ENCODE measurements around the gene HERC4.
A peak's percentile ranks its signal among the peaks of the same experiment; 100 is the strongest.

Gene HERC4

DNA sequence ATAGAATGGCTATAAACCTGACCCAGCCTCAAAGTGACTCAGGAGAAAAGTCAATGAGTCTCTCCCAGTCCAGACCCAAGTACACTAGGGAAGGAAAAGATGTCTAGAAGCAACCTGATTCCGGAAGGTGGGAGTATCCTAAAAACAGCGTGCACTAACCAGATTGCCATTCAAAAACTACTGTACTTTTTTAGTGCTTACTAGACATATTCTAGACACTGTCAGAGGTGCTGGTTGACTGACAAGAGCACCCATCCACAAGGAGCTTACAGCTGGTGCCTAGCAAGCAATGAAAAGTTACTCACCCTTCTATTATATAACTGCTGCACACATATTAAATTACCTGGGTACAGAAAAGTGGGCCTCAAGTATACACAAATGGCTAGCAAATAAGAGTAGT lies 109.6 kb downstream of the HERC4 start:
- DNase-seq (ENCODE audit: low spot score) = no peak

DNA sequence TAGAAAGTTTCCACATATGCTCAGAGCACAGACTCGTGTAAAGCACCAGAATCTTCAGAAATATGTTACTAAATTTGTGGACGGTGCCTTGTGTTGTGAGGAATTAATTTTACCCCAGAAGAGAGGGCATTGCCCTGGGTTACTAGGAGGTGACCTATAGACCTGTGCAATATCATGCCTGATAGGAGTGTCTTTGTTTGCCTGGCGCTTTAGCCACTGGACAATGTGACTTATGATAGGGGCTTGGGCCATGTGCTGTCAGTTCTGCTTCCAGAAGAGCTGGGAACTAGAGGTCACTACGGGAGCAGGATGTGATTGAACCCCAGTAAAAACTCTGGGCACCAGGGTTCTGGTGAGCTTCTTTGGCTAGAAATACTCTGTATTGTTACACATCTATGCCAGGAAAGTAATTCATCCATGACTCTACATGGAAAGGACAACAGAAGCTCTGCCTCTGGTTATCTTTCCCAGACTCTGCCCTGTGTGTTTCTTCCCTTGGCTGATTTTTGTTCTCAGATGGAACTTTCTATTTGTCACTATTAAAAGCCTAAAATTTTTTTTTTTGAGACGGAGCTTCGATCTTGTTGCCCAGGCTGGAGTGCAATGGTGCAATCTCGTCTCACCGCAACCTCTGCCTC lies 115.1 kb downstream of the HERC4 start:
- no peak for DNase-seq (ENCODE audit: low spot score)

DNA sequence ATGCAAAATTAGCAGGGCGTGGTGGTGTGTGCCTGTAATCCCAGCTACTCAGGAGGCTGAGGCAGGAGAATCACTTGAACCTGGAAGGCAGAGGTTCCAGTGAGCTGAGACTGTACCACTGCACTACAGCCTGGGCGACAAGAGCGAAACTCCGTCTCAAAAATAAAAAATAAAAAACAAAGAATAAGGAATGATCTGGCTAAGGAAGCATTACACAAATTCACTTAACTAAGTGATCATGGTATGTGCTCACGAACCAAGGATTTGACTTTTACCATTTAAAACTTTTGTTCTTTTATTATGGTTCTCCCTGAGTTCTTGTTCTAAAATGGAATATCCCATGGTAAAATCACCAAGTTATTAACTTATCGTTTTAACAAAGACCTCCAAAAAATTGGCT lies 119.5 kb downstream of the HERC4 start:
- DNase-seq (ENCODE audit: low spot score) = no peak

DNA sequence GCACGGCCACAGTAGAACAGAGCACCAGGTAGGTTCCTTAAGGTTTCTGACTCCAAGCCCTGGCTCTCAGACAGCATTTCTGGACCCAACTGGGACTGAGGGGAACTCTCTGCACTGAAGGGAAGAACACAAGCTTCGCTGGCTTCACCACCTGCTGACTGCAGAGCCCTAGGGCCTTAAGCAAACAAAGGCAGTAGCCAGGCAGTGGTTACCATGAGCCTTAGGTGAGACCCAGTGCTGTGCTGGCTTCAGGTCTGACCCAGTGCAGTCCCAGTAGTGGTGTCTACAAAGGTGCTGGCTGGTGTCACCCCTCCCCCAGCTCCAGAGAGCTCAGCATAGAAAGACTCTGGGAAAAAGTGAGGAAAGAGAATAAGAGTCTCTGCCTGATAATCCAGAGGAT lies 131.2 kb downstream of the HERC4 start:
- DNase-seq (ENCODE audit: low spot score) = no peak

DNA sequence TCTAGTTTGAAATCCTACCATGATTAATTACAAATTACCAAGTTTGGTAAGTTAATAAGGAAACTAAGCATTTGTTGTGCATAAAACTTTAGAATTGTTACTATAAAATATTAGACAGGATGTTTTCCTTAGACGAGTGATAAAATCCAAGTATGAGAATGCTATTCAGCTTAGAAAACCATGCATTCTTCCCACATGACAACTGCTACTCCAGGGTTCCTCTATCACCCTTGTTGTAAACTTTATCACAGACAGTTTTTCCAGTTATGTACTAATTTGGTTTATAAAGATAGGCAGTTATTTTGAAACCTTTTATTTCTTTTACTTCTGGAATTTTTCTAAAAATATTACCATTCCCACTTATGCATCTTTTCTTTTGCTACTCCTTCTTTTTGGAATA lies 138.7 kb downstream of the HERC4 start:
- no peak for DNase-seq (ENCODE audit: low spot score)

DNA sequence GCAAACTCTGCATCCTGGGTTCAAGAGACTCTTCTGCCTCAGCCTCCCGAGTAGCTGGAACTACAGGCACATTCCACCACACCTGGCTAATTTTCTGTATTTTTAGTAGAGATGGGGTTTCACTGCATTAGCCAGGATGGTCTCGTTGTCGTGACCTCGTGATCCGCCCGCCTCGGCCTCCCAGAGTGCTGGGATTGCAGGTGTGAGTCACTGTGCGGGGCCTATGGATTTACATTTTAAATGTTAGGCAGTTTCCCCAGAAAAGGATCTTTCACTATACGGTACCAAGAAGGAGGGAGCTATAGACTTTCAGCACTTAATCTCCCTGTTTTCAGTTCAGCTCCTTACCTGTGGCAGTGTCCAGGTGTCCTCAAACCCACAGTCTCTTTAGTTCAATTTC lies 139.9 kb downstream of the HERC4 start:
- DNase-seq (ENCODE audit: low spot score) = no peak

DNA sequence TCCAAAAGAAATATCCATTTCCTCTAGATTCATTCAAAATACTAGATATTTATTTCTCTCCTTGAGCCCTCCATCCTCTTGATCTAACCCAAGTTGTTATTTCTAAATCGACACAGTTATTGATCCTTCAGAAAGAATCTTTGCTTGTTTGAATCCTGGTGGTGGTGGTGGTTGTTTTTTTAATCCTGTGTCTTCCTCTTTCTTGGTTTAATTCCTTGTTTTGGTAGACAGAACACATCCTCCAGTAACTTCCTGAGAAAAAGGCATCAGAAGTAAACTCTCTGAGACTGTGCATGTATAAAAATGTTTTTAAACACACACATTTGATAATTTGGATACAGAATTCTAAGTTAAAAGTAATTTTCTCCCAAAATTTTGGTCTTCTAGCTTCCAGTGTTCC lies 140.7 kb downstream of the HERC4 start:
- no peak for DNase-seq (ENCODE audit: low spot score)

DNA sequence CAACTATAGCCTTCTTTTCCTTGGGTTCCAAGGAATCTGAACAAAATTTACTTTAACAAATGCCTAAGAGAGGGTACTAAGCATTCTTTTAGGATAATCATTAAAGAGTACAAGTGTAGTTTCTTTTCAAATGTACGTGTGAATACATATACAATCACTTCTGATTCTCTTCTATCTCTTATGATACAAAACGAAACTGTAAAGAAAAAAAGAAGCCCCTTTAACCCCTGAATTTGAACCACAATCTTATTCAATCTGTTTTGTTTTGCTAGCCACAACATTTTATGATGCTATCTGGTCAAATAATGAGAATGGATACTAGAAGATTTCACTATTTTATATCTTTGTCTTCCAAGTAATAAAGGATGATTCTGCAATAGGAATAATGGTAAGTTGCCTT lies 141.9 kb downstream of the HERC4 start:
- DNase-seq (ENCODE audit: low spot score) = no peak

DNA sequence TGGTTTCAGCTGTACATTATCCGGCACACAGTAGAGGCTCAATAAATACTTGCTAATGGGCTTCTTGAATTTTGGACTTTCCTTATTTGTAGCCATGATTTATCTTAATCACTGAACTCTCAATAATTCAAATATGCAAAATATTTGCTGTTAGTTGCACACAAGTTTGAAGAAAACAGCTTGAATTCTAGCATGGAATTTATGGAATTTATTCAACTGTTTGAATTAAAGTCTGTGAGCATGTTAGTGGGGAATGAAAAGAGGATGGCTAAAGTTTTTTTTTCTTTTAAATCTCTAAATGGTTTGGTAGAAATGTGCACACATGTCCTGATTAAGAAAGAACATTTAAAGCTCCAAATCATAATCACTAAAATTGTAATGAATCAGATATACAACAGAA lies 148.1 kb downstream of the HERC4 start:
- no peak for DNase-seq (ENCODE audit: low spot score)

DNA sequence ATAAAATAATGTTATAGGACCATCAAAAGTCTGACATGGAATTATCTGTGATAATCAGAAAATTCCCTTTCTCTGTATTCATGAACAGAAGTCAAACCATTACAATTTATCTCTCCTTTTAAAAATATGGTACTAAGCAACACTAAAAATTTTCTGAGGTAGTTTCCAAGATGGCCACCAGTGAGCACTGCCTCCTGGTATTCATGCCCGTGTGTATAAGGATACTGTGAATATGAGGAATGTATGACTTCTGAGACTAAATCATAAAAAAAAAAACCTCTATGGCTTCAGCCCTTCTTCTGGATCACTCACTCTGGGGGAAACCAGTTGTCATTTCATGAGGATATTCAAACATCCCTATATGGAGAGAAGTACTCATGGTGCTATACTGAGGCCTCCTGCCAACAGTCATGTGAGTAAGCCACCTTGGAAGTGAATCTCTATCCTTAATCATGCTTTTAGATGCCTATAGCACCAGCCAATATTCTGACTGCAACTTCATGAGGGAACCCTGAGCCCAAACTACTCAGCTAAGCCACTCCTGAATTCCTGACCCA lies 149.6 kb downstream of the HERC4 start:
- DNase-seq (ENCODE audit: low spot score) = peak; percentile 57

DNA sequence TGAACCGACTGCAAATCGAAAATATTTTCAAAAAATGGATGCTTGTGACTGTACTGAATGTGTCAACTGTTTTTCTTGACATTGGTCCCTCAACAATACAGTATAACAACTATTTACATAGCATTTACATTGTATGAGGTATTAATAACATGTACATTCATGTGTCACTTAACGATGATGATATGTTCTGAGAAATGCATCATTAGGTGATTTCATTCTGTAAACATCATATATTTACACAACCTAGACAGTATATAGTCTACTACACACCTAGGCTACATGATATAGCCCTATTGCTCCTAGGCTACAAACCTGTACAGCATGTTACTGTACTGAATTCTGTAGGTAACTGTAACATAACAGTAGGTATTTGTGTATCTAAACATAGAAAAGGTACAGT lies 150.9 kb downstream of the HERC4 start:
- no peak for DNase-seq (ENCODE audit: low spot score)

DNA sequence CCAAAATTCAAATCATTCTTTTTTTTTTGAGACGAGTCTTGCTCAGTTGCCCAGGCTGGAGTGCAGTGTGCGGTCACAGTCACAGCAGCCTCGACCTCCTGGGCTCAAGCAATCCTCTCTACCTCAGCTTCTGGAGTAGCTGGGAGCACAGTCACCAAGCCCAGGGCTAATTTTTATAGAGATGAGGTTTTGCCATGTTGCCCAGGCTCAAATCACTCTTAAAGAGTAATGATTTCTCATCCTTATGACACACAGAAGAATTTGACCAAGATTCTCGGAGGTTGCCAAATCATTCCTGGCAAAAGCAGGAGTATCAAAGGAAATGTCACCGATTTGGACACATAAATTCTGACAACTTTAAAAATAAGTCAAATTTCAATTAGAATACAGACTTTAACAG lies 151.5 kb downstream of the HERC4 start:
- DNase-seq (ENCODE audit: low spot score) = peak; percentile 16

DNA sequence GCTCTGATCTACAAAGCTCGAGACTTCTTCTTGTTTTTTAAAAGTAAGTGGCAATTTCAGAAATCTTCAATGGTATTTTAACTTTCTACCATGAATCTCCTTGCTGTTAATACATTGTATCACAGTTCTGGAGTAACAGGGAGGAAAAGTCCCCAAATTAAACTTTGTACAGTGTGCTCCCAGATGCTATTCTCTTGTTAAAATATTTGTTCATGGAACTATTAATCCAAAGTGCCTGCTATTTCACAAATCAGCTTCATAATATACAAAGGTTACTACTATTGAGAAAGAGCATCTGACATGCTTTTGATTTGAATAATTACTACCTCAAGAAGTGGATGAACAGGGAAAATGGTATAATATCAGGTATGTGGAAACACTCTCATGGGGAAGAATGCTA lies 154.0 kb downstream of the HERC4 start:
- no peak for DNase-seq (ENCODE audit: low spot score)

DNA sequence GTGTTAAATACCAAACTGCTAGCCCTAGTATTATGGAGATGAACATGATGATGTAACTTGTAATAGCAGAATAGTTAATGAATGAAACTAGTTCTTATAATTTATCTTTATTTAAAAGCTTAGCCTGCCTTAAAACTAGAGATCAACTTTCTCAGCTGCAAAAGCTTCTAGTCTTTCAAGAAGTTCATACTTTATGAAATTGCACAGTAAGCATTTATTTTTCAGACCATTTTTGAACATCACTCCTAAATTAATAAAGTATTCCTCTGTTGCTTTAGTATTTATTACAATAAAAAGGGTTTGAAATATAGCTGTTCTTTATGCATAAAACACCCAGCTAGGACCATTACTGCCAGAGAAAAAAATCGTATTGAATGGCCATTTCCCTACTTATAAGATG lies 157.4 kb downstream of the HERC4 start:
- no peak for DNase-seq (ENCODE audit: low spot score)

DNA sequence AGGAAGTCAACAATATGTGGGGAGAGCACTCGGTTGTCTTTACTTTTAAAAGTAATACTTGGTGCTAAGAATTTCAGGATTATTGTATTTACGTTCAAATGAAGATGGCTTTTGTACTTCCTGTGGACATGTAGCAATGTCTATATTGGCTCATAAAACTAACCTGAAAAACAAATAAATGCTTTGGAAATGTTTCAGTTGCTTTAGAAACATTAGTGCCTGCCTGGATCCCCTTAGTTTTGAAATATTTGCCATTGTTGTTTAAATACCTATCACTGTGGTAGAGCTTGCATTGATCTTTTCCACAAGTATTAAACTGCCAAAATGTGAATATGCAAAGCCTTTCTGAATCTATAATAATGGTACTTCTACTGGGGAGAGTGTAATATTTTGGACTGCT lies 157.9 kb downstream of the HERC4 start:
- DNase-seq (ENCODE audit: low spot score) = no peak

DNA sequence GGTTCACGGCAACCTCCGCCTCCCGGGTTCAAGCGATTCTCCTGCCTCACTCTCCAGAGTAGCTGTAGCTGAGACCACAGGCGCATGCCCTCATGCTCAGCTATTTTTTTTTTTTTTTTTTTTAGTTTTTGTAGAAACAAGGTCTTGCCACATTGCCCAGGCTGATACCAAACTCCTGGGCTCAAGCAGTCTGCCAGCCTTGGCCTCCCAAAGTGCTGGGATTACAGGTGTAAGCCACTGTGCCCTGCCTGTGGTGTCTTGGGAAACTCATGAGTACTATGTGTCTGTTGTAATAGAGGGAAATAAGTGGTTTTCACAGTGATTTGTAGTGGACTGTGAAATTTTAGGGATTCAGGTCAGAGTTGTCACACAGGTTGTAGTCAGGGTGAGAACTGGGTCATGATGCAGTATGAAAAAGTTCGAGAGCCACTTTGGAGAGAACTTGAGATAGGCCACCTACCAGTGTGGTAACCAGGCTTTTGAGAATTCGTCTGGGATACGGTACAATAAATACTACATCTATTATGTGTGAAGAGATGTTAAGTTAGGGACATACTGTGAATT lies 160.2 kb downstream of the HERC4 start:
- DNase-seq (ENCODE audit: low spot score) = no peak

DNA sequence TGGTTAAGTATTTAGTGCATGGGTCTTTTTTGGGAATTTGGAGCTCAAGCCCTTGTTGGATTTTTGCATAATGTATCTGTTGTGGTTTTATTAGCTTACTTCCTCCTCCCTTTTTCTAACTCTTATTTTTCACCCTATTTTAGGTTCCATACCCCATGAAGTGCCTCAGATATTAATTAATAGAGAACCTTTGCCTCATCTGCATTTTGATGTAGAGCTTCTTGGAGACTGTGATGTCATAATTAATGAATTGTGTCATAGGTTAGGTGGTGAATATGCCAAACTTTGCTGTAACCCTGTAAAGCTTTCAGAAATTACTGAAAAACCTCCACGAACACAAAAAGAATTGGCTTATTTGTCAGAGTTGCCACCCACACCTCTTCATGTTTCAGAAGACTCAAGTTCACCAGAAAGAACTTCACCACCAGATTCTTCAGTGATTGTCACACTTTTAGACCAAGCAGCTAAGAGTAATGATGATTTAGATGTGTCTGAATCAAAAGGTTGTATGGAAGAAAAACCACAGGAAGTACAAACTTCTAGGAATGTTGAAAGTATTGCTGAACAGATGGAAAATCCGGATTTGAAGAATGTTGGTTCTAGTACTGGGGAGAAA lies 162.6 kb downstream of the HERC4 start:
- no peak for DNase-seq (ENCODE audit: low spot score)

DNA sequence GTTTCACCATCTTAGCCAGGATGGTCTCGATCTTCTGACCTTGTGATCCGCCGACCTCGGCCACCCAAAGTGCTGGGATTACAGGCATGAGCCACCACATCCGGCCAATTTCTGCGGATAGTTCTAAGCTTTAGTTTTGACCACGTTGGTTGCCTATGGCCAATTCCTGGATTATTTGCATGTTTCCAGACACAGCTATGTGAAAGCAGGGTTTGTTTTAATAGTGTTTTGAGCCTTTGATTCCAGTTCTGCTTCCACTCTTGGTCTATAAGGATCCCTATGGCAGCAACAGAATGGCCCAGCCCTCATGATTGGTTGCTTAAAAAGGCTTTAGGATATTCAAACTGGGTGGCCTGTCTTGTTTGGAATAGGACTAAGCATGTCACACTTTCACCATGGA lies 171.5 kb downstream of the HERC4 start:
- DNase-seq (ENCODE audit: low spot score) = no peak

DNA sequence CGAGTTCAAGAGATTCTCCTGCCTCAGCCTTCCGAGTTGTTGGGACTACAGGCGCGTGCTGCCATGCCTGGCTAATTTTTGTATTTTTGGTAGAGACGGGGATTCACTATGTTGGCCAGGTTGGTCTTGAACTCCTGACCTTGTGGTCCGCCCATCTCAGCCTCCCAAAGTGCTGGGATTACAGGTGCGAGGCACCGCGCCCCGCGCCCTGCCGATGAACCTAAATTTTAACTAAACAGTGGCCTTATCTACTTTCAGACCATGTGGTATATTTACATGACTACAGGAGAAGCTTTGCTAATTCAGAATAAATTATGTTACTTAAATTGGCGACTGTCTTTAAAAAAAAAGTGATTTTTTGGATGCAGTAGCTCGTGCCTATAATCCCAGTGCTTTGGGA lies 181.4 kb downstream of the HERC4 start:
- DNase-seq (ENCODE audit: low spot score) = no peak

DNA sequence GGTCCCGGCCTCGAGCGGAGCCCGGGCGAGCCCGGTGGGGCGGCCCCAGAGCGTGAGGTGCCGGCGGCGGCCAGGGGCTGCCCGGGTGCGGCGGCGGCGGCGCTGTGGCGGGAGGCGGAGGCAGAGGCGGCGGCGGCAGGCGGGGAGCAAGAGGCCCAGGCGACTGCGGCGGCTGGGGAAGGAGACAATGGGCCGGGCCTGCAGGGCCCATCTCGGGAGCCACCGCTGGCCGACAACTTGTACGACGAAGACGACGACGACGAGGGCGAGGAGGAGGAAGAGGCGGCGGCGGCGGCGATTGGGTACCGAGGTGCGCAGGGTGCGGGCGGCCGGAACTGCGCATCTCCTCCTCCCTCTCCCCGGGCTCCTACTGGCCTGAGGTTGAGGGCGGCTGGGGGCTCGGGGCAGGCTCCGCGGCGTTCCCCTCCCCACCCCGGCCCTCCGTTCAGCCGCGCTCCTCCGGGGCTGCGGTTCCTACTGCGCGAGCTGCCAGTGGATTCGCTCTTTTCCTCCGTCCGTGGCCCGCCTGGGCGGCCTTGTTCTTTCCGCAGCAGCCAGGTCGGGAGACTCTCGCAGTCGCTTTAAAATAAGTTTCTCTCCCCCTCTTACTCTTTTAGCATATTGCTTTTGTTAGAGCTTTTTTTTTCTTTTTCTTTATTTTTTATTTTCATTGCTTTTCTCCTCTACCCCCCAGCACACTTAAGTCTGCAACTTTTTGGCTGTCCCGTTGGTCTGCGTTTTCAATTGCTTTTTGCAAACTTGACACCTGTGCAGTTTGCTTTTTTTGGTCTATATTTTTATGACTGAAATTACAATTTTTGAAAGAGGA lies 190.0 kb downstream of the HERC4 start:
- peak; percentile 75 for DNase-seq (ENCODE audit: low spot score)

DNA sequence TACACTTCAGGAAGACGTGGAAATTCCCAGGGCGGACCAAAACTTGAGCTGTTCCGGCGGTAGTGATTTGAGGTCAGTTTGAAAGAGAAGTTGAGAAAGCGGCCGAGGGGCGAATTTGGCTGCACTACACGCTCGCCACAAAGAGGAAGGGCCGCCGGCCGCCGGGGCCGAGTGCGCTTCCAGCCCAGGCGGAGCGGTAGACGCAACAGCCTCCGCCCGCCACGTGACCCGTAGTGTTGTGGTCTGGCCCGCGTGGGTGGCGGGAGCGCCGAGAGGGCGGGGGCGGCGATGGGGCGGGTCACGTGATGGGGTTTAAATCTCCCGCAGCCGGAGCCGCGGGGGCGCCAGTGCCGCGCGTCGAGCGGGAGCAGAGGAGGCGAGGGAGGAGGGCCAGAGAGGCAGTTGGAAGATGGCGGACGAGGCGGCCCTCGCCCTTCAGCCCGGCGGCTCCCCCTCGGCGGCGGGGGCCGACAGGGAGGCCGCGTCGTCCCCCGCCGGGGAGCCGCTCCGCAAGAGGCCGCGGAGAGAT lies 190.7 kb downstream of the HERC4 start, which contains the start of gene SIRT1:
SIRT1 (plus strand) TSS at position 344 of the 529 bp plus-strand sequence; CDS start at position 410, 66 bp downstream.
- DNase-seq (ENCODE audit: low spot score) = peak; percentile 92

DNA sequence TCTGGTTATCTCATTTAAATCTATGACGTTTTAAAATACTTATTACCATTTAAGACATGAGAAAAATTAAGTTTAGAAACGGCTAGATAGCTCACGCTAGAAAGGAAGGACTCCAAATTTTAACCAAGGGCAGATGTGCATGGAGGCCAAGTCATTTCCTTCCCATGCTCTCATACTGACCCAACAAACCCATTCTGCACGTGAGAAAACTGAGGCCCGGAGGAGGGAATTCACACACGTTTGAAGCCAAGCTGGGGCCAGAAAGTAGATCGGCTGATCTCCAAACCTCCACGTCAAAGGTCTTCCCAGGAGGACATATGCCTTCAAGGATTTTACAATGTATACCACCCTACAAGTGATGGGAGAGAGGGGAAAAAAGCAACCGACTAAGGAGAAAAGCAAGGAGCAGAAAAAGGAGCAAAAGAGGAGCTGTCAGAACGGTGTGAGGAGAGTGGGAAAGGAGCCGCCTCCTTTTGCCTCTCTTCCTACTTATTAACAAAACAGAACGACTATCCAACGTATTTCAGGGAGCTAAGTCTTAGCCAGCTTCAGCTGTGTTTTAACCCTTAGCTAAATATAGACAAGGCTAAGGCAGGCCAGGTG lies 191.3 kb downstream of the HERC4 start:
- no peak for DNase-seq (ENCODE audit: low spot score)

All from RKO (cell line).